ENCODE results near the gene ST3GAL3.

The ST3GAL3 gene

GRCh38 chr1:43883321-43883720 lies 176.0 kb downstream of the ST3GAL3 start:
- TF ChIP-seq POLR2AphosphoS5 (IDR thresholded peaks at IDR 0.05; ENCODE audit: low read depth, low read length) (no peak), SIN3A (IDR thresholded peaks at IDR 0.05; ENCODE audit: borderline replicate concordance, insufficient read depth, low read length) (no peak), FOXP2 (optimal IDR thresholded peaks at IDR 0.05; ENCODE audit: borderline replicate concordance, extremely low read depth, extremely low read length, insufficient read depth) (no peak), TAF1 (IDR thresholded peaks at IDR 0.05; ENCODE audit: borderline replicate concordance, insufficient read depth, low read length) (no peak)
- TF ChIP-seq, protein P1, sequence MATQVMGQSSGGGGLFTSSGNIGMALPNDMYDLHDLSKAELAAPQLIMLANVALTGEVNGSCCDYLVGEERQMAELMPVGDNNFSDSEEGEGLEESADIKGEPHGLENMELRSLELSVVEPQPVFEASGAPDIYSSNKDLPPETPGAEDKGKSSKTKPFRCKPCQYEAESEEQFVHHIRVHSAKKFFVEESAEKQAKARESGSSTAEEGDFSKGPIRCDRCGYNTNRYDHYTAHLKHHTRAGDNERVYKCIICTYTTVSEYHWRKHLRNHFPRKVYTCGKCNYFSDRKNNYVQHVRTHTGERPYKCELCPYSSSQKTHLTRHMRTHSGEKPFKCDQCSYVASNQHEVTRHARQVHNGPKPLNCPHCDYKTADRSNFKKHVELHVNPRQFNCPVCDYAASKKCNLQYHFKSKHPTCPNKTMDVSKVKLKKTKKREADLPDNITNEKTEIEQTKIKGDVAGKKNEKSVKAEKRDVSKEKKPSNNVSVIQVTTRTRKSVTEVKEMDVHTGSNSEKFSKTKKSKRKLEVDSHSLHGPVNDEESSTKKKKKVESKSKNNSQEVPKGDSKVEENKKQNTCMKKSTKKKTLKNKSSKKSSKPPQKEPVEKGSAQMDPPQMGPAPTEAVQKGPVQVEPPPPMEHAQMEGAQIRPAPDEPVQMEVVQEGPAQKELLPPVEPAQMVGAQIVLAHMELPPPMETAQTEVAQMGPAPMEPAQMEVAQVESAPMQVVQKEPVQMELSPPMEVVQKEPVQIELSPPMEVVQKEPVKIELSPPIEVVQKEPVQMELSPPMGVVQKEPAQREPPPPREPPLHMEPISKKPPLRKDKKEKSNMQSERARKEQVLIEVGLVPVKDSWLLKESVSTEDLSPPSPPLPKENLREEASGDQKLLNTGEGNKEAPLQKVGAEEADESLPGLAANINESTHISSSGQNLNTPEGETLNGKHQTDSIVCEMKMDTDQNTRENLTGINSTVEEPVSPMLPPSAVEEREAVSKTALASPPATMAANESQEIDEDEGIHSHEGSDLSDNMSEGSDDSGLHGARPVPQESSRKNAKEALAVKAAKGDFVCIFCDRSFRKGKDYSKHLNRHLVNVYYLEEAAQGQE (IDR thresholded peaks at IDR 0.05; ENCODE audit: insufficient read depth in 1 of 2, low read depth in 2 of 2, low read length in 2 of 2), result no peak

DNA sequence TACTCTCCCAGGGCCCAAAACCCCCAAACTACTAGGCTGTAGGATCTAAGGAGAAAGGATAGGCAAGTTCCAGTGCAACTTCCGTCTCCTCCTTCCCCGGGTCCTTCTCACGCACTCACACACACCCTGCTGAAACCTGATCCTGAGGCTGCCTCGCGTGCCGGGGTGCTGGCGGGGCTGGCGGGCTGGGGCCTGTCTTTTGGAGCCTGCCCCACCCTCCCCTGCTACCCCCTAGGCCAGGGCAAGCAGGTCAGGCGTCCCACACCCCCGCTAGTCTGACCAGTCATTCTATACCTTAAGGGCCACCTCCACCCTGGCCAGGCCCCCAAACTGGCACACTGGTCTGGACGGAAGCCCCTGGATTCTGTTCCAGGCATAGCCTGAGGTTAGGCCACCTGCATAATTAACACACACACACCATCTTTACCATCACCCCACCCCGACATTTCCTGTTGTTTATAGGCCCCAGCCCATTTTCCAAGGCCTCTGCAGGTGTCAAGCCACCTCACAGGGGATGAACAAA lies 178.0 kb downstream of the ST3GAL3 start:
- TF ChIP-seq POLR2AphosphoS5 (IDR thresholded peaks at IDR 0.05; ENCODE audit: low read depth, low read length), result no peak
- no peak for TF ChIP-seq FOXP2 (optimal IDR thresholded peaks at IDR 0.05; ENCODE audit: borderline replicate concordance, extremely low read depth, extremely low read length, insufficient read depth)
- TF ChIP-seq, protein P1 (IDR thresholded peaks at IDR 0.05; ENCODE audit: insufficient read depth in 1 of 2, low read depth in 2 of 2, low read length in 2 of 2), result no peak
- TF ChIP-seq TAF1 (IDR thresholded peaks at IDR 0.05; ENCODE audit: borderline replicate concordance, insufficient read depth, low read length), result no peak

DNA sequence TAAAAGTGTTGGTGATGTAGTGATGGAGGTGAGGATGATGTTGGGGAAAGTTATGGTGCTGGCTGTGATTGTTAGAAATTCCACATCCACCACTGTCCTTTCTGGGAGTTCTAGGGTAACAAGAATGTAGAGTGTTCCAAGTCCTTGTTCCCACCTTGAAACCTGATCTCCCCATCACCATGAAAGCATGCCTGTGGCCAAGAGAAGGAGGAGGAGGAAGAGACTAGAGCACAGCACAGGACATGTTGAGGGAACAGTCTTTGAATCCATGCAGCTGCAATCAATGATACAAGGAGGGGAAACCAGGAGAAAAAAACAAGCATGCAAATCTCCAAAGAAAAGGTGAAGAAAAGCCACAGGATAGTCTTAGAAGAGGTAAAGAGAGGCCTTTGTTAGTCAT lies 180.4 kb downstream of the ST3GAL3 start:
- TF ChIP-seq TAF1 (IDR thresholded peaks at IDR 0.05; ENCODE audit: borderline replicate concordance, insufficient read depth, low read length), result no peak
- no peak for TF ChIP-seq POLR2AphosphoS5 (IDR thresholded peaks at IDR 0.05; ENCODE audit: low read depth, low read length)
- TF ChIP-seq, protein P1 (IDR thresholded peaks at IDR 0.05; ENCODE audit: insufficient read depth in 1 of 2, low read depth in 2 of 2, low read length in 2 of 2), result no peak
- no peak for TF ChIP-seq FOXP2 (optimal IDR thresholded peaks at IDR 0.05; ENCODE audit: borderline replicate concordance, extremely low read depth, extremely low read length, insufficient read depth)
- TF ChIP-seq SIN3A (IDR thresholded peaks at IDR 0.05; ENCODE audit: borderline replicate concordance, insufficient read depth, low read length), result no peak

DNA sequence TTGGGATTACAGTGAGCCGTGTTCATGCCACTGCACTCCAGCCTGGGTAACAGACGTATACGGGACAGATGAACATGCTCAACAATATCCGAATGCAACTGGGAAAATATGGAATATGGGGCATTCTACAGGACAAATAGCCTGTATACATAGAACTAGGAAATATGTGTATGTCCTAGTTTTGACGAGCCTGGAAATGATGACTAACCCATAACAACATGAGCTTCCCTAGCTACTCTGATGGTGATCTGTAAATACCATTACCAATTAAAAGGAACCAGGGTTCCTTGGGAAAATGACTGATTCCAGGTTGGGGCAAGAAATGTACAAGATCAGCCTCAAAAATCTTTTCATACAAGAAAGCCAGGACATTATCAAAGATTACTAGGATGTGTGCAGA lies 183.5 kb downstream of the ST3GAL3 start:
- TF ChIP-seq FOXP2 (optimal IDR thresholded peaks at IDR 0.05; ENCODE audit: borderline replicate concordance, extremely low read depth, extremely low read length, insufficient read depth) (no peak), TAF1 (IDR thresholded peaks at IDR 0.05; ENCODE audit: borderline replicate concordance, insufficient read depth, low read length) (no peak), POLR2AphosphoS5 (IDR thresholded peaks at IDR 0.05; ENCODE audit: low read depth, low read length) (no peak)

GRCh38 chr1:43893006-43893405 lies 185.7 kb downstream of the ST3GAL3 start:
- TF ChIP-seq, protein P1 (IDR thresholded peaks at IDR 0.05; ENCODE audit: insufficient read depth in 1 of 2, low read depth in 2 of 2, low read length in 2 of 2), result no peak
- TF ChIP-seq SIN3A (IDR thresholded peaks at IDR 0.05; ENCODE audit: borderline replicate concordance, insufficient read depth, low read length) (no peak), POLR2AphosphoS5 (IDR thresholded peaks at IDR 0.05; ENCODE audit: low read depth, low read length) (no peak), TAF1 (IDR thresholded peaks at IDR 0.05; ENCODE audit: borderline replicate concordance, insufficient read depth, low read length) (no peak), FOXP2 (optimal IDR thresholded peaks at IDR 0.05; ENCODE audit: borderline replicate concordance, extremely low read depth, extremely low read length, insufficient read depth) (no peak)

All from PFSK-1 (cell line).